ENCODE data around the gene NDUFS4.
"Not testable (repeated sequence)": the region's sequence is repeated elsewhere in the genome, so short reads cannot be mapped to it uniquely, and the experiment has no call there.

The NDUFS4 gene

DNA sequence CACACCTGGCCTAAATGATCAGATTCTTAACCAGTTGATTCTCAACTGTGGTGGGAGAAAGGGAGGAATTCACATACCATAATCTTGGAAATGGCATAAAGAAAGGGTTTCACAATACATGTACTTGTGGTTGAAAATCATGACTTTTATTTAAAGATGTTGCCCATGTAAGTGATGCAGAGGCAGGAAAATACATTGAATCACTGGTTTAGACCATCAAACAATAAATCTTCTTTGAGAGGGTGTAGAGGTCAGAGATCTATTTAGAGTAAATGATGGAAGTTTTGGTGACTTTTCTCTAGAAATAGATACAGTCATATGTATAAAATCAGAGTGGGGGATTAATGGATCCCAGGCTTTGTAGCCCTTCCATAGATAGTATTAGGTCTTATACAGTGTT is 15.4 kb downstream of the NDUFS4 start:
- no peak for DNase-seq

DNA sequence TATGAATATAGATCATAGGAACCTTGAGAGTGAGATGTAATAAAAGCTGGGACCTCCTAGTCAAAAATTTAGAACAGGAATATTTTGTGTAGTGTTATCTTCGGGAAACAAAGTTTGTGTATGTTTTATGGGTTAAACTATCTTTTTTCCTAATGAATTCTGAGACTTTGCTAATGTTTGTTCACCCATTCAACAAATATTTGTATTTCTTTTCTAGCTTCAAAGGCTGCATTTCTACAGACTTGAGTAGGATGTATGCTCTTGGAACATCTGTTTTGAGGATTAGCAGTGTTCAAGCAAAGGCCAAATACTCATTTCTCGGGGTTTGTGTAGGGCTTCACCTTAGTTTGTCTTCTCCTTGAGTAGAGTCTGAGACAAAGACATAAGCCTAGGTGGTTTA is 16.2 kb downstream of the NDUFS4 start:
- no peak for DNase-seq

DNA sequence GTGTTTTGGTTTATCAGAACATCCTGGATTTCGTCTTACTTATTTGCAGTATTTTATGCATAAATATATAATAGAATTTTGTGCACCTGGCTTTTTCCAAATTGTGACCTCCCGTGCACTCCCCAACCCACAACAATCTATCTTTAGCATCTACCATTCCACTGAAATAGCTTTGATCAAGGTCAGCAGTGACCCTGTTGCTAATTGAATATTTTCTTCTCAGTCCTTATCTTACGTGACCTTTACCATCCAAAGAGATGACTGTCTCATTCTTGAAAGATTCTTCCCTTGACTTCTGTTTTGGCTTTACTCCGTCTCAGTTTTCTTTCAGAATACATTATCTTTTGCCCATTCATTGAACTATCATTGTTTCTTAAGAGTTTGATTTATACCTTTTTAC is 18.4 kb downstream of the NDUFS4 start:
- no peak for DNase-seq

DNA sequence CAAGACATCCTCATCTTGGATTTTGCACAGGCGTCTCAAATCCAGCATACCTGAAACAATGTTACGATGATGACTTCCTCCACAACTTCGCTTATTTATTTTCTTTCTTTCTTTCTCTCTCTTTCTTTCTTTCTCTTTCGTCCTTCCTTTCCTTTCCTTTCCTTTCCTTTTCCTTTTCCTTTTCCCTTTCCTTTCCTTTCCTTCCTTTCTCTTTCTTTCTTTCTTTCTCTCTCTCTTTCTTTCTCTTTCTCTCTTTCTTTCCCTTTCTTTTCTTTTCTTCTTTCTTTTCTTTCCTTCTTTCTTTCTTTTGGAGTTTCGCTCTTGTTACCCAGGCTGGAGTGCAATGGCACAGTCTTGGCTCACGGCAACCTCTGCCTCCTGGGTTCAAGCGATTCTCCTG is 20.1 kb downstream of the NDUFS4 start:
- DNase-seq = no peak

DNA sequence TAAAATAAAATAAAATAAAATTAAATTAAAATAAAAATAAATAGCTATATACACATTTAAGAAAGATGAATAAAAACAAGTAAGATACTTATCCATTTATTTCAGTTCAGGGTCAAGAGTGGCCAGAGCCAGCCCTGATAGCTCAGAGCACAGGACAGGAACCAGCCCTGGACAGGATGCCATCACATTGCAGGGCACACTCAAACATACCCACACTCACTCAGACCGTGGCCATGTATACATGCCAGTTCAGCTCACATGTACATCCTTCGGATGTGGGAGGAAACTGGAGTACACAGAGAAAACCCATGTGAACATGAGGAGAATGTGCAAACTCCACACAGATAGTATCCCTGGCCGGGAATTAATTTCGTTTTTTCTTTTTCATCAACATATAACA is 21.8 kb downstream of the NDUFS4 start:
- no peak for DNase-seq

DNA sequence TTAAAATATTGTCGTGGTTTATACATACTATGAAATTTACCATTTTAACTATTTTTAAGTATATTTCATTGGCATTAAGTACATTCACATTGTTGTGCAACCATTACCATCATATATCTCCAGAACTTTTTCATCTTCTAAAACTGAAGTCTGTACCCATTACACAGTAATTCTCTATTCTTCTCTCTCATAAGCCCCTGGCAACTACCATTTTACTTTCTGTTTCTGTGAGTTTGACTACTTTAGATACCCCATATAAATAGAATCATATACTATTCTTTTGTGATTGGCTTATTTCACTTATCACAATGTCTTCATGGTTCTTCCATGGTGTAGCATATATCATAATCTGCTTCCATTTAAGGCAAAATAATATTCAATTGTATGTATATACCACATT is 30.3 kb downstream of the NDUFS4 start:
- DNase-seq = no peak

DNA sequence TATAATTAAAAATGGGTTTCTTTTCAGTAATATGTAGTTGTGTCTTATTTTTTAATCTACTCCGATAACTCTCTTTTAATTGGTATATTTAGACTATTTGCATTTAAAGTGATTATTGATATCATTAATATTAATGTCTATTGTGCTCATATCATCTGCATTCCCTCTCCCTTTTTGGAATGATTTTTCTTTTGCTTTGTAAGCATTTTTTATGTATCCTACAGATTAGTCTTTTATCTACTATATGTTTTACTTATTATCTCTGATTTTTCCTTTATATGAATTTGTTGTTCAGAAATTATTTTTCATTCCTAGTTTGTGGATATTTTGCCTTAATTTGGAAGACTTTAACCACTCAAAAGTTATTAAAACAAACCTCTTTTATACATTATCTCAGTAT is 34.0 kb downstream of the NDUFS4 start:
- no peak for DNase-seq

DNA sequence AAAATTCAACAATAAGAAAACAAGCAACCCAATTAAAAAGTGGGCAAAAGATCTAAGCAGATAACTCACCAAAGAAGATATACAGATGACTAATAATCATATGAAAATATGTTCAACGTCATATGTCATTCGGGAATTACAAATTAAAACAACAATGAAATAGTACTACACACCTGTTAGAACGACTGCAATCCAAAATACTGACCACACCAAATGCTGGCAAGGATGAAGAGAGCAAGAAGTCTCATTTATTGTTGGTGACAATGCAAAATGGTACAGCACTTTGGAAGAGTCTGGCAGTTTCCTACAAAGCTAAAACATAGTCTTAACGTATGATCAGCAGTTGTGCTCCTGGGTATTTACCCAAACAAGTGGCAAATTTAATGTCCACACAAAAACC is 37.5 kb downstream of the NDUFS4 start:
- no peak for DNase-seq

DNA sequence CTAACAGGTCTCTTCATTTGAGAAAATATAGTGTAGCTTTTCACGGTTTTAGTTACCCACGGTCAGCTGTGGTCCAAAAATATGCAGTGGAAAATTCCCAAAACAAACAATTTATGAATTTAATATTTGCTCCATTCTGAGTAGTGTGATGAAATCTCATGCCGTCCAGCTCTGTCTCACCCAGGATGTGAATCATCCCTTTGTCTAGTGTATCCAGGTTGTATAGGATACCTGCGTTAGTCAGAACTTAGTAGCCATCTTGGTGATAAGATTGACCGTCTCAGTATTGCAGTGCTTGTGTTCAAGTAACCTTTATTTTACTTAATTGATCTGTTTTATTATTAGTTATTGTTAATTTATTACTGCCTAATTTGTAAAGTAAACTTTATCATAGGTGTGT is 41.1 kb downstream of the NDUFS4 start:
- DNase-seq = no peak

DNA sequence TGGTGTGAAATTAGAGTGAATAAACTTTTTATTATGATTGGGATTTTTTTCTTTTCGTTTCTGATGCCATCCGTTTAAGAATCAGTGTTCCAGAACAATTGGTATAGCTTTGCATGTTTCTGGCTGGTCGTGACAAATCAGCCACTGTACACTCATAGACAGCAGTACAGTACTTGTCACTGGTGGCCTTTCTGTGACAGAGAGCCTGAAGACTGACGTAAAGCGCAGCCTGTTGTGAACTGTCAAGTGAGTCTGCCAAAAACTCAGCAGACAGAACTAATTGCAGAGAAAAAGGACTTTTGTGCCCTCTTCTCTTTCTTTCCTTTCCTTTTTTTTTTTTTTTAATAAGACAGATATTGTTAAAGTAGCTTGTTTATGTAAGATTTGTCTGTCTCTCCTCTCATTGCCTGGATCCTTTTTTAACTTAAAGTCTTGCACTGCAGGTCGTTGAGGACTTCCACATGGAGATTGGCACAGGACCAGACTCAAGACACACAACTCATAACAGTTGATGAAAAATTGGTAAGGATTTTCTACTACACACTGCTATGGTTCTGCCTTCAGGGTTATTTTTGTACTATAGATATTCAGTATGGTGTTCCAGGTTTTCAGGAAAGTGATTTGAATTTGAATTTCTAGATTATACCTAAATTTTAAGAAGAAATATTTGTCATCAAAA is 42.7 kb downstream of the NDUFS4 start:
- peak; percentile 16 for DNase-seq

DNA sequence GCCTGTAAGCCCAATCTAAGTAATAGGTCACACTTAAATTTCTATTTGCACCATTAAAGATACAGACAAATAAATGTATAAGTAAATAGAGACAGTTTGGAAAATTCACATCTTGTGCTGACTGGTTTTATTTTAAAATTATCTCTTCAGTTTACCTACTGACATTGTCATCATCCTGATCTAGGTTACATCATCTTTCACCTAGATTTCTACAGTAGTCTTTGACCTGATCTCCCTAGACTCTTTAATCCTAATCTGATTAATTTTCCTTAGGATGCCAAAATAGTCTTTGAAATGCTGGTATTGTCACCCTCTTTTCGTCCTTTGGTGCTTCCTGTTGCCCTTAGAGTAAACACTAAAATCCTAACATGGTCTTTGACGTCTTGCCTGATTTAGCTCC is 43.9 kb downstream of the NDUFS4 start:
- no peak for DNase-seq

DNA sequence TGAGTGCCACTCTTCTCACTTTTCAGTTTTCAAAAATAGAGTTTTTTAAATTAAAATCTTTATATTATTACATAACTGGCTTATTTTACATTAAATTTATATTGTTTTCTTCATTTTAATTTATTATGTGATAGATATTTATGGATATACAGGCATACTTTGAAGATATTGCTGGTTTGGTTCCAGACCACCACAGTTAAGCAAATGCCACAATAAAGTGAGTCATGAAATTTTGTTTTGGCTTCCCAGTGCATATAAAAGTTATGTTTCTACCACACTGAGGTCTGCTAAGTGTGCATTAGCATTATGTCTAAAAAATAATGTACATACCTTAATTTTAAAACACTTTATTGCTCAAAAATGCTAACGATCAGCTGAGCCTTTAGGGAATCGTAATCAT is 47.4 kb downstream of the NDUFS4 start:
- DNase-seq = no peak

DNA sequence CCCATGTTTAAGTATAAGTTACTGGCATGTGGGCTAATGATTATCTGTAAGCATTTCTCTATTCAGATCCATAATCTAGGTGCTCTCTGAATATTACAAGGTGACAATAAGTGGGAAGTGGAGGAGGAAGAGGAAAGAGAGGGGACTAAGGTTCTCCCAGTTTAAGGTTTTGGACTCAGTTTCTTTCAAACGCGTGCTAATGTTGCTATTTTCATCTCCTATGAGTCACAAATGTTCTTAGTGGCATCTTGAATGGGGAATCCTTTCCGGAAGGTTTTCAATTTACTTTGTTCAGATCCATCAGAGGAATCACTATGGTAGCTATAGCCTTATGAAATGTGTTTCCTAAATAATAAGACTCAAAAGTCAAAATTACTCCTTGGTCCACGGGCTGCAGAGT is 48.5 kb downstream of the NDUFS4 start:
- DNase-seq = not testable (repeated sequence)

DNA sequence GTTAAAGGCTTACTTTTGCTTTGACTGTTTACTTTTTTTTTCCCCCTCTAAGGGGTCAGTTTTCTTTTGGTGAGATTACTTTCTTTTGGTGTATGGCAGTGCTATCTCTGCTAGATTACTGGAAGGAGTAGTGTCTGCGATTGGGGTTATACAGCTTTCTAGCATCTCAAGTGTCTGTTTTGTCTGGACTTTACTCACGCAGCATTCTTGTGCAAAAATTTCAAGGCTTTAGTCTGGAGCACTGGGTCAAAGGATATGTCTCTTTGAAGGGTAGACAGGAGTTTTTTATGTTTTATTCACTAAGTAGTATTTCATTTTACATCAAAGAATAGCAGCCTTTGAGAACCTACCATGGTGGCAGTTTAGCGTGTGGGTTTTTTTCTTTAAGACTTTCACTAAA is 52.6 kb downstream of the NDUFS4 start:
- DNase-seq = no peak

DNA sequence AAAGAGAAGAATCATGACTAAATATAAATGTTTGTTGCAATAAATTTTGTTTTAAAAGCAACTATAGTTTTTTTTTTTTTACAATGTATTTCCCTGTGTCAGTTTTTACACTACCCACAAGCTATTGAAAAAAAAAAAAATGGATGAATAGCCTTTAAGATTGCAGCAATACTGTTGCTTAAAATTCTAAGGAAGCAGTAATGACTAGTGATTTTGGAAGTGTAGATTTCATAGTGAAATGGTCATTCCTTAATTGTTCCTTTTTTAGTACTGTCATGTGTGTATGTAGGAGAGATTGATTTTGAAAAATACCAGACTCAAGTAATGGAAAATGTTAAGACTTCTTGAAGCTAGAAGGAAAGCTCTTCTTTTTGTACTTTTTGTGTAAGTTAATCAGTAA is 53.1 kb downstream of the NDUFS4 start:
- no peak for DNase-seq

DNA sequence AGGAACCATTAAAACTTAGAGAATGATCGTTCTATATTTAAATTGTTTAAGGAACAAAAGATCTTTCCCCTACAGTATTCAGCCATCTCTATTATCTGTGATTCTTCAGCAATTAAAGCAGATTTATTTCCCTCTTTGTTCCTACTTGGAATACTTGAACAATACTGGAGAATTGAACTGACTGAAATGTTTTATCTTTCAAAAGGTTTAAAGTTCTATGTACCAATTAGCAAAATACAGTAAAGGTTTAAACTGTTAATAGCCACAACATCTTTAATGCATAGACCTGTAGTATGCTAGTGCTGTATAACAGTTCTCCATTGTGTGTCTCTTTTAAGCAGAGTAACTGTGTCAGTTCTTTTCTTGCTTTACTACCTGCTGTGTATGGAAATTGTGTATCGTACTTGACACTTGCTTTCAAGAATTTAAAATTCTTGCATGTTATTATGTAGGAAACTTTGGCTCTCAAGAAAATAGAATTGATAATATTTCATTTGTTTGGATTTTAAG is 54.0 kb downstream of the NDUFS4 start:
- DNase-seq = no peak

DNA sequence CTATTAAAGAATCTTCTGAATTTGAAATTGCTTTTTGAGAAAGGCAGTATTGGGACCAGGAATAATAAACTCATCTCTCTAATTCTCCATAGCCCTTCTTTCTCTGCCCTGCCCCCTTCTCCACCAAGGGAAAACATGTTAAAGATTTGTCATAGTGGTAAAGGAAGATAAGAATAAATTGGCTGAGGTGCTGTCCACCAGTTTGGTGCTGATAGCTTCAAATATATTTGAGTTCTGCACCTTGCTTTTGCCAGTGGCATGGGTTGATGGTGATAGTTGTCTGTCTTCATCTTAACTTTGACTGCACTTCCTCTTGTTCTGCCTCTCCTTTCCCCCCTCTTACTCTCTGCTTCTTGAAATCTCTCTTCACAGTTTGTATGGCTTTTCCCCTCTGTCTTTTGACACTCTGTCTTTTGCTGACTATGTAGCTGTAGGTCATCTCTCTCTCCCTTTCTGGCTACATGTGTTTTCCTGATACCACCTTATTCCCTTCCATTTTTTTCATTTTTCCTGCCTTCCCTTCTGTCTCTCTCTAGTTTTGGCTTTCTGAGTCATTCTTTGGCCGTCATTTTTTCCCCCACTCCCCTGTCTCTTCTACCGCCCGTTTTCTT is 56.6 kb downstream of the NDUFS4 start:
- no peak for DNase-seq

DNA sequence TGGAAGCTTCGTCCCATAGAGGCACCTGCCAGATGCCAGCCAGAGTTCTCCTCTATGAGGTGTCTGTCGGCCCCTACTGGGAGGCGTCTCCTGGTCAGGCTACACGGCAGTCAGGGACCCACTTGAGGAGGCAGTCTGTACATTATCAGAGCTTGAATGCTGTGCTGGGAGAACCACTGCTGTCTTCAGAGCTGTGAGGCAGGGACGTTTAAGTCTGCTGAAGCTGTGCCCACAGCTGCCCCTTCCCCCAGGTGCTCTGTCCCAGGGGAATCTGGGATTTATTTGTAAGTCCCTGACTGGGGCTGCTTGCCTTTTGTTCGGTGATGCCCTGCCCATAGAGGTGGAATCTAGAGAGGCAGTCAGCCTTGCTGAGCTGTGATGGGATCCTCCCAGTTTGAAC is 70.8 kb downstream of the NDUFS4 start:
- no peak for DNase-seq

DNA sequence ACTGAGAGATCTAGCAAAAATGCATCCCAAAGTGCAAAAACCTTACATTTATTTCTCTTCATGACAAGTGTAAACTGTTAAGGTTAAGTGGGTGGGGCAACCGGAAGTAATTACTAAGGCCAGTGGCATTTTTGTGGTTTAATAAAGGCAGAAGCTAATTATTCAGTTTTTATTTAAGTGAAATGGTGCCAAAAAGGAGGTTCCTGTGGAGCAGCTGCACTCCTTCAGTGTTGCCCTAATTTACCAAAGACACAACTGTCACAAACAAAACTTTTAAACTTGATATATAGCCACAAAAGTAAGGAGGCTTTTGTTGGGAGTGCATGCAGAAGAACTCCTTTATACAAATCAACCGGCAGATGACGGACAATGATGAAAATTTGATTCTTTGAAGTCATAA is 81.6 kb downstream of the NDUFS4 start:
- no peak for DNase-seq

DNA sequence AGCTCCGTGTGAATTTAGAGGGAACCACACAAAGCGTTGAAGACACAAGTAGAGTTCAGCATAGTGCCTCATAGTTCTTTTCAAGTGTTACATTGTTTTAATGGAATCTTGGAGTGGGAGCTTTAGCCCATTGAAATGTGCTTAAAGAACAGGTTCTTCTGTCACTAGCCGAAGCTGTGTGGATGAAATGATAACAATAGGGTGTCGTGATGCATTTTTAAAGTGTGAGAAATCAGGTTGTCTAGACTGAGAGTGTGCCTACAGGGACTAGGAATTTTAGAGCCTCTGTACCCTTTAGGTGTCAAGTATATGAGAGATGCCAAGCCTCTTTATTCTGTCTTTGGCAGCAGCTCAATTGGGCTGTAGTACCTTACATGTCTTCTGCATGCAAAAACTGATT is 83.0 kb downstream of the NDUFS4 start:
- DNase-seq = no peak

DNA sequence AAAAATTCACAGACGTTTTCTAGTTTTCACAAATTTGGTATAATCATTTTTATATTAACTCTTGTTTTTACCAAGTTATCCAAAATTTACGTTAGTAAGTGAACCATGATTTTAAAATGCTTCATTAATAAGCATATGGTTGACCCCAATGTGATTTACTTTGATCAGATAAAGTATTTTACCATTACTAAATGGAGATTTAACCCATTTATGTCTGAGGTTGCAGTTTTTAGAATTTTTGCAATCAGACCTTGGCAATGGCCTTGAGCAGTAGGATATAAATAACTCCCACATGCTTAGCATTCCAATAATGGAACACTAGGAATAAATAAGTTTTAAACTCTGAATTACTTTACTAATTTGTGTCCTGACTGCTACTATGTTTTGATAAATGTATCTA is 84.6 kb downstream of the NDUFS4 start:
- no peak for DNase-seq

DNA sequence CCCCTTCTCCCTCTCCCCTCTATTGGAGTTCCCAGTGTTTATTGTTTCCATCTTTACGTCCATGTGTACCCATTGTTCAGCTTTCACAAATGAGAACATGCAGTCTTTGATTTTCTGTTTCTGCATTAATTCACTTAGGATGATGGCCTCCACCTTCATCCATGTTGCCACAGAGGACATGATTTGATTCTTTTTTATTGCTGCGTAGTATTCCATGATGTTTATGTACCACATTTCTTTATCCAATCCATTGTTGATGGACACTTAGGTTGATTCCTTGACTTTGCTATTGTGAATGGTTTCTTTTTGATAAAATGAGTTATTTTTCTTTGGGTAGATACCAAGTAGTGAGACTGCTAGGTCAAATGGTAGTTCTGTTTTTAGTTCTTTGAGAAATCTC is 88.9 kb downstream of the NDUFS4 start:
- no peak for DNase-seq

DNA sequence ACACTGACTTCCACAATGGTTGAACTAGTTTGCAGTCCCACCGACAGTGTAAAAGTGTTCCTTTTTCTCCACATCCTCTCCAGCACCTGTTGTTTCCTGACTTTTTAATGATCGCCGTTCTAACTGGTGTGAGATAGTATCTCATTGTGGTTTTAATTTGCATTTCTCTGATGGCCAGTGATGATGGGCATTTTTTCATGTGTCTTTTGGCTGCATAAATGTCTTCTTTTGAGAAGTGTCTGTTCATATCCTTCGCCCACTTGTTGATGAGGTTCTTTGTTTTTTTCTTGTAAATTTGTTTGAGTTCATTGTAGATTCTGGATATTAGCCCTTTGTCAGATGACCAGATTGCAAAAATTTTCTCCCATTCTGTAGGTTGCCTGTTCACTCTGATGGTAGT is 100.1 kb downstream of the NDUFS4 start:
- not testable (repeated sequence) for DNase-seq

DNA sequence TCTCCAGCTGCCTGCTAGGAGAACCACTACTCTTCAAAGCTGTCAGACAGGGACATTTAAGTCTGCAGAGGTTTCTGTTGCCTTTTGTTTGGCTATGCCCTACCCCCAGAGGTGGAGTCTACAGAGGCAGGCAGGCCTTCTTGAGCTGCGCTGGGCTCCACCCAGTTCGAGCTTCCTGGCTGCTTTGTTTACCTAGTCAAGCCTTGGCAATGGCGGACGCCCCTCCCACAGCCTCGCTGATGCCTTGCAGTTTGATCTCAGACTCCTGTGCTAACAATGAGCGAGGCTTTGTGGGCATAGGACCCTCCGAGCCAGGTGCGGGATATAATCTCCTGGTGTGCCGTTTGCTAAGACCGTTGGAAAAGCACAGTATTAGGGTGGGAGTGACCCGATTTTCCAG is 104.9 kb downstream of the NDUFS4 start:
- DNase-seq = not testable (repeated sequence)

DNA sequence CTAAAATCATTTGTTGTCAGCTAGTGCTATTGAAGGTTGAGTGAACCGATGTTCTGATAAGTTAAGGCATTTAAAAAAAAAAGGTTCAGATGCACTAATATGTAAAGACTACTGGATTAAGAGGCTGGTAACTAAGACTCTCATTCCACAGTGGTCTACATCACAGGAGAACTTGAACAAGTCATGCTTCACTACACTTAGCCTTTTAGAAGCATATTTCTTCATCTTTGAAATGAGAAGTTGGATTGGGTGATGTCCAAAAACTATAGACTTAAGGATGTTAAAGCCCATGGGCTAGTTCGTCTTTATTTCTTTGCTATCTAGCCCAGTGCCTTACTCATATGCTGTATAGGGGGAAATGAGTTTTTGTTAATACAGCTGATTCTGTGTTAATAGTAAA is 107.2 kb downstream of the NDUFS4 start:
- DNase-seq = no peak
